Inflammatory macrophage (primary cell): Measurements from ENCODE around the gene SLC27A4.
"Not testable (repeated sequence)": the region's sequence is repeated elsewhere in the genome, so short reads cannot be mapped to it uniquely, and the experiment has no call there.

Source experiments
- DNase-seq, 2 donors: peaks; one replicate each; pipeline ENCODE4 v3.0.0-alpha.2; 2020 to 2022

Gene SLC27A4

GRCh38 chr9:128324401-128324800 is 15.9 kb upstream of the SLC27A4 start:
- no peak for DNase-seq

- DNase-seq: no peak
Measured at GRCh38 chr9:128325629-128326028, 14.7 kb upstream of the SLC27A4 start.

- DNase-seq: no peak
Measured at GRCh38 chr9:128333451-128333869, 6.9 kb upstream of the SLC27A4 start.

DNA sequence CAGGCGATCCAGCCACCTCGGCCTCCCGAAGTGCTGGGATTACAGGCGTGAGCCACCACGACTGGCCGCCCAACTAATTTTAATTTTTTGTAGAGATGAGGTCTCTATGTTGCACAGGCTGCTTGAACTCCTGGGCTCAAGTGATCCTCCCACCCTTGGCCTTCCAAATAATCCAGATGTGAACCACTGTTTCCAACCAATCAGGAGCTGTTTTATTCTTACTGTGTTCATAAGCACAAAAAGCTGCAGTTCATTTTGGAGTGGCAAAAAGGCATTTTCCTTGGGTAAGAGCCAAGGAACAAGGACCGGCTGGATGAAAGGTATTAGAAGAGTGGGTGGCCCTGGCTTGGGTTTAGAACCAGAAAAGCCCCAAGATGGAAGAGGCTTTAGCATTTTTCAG is 5.2 kb upstream of the SLC27A4 start:
- no peak for DNase-seq

- no peak for DNase-seq
Measured at GRCh38 chr9:128335914-128336313, 4.4 kb upstream of the SLC27A4 start.

- no peak for DNase-seq
Measured at GRCh38 chr9:128337936-128338335, 2.4 kb upstream of the SLC27A4 start.

- DNase-seq: not testable (repeated sequence)
Measured at GRCh38 chr9:128338852-128339614, 1.3 kb upstream of the SLC27A4 start.

DNA sequence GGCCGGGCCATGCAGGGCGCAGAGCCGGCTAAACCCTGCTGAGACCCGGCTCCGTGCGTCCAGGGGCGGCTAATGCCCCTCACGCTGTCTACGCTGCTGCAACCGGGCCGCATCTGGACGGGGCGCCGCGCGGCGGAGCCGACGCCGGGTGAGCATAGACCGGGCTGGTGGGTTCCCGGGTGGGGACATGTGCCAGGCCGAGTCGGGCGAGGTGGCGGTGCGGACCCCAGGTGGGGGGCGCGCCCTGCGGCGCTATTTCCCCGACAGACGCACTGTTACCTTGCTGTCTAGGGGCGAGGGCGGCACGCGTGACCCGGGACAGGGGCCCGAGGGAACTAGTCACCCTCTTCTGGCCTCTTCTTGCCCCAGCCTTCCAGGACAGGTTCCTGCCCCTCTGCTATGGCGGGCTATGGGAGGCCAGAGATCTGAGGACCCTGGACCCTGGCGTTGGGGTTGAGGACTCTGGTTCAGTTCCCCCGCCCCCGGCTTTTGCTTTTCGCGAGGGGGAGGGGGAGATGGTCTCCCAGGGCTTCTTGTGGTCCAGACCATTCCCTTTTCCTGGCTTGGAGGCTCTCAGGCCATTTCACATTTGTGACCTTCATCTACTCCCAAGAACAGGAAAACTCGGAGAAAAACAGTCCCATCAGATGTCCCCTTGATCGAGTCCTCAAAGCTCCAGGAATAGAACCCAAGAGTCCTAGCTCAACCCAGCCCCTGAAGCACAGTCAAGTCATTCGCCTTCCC is 536 bp downstream of the SLC27A4 start:
- DNase-seq: peak in 1 of 2 donors; percentile 11

DNA sequence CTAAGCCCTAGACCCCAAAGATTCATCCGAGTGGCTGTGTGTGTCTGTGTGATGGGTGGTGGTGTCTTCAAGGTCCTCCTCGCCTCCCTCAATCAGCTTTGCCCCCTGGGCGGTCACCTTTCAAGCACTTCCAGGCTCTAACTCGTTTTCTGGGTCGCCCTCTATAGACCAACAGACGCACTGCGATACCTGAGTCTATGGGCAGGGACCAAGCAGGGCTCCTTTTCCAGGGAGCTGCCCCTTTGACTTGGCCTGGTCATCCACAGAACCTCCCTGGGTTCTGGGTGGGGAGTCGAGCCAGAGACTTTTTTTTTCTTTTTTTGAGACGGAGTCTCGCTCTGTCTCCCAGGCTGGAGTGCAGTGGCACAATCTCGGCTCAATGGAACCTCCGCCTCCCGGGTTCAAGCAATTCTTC is 1.1 kb downstream of the SLC27A4 start:
- peak; percentile 39 to 61 for DNase-seq

- no peak for DNase-seq
Measured at GRCh38 chr9:128342971-128343680, 2.8 kb downstream of the SLC27A4 start.

GRCh38 chr9:128343855-128344254 is 3.5 kb downstream of the SLC27A4 start:
- no peak for DNase-seq

- no peak for DNase-seq
Measured at GRCh38 chr9:128344931-128345605, 4.7 kb downstream of the SLC27A4 start.

DNA sequence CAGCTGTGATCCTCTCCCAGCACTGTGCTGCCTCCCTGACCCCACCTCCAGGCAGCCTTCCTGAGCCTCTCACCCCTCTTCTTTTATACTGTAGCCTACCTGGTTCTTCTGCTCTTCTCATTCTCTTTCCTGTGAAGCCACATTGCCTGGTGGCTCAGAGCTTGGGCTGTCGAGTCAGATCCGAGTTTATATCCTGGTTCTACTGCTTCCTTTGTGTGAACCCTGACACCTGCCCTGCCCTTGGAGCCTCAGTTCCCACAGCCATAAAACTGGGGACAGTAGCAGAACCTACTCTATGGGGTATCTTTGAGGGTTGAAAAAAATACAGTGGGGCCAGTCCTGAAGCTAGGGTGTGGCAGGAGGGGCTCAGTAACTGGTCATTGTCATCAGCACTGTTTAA is 8.8 kb downstream of the SLC27A4 start:
- DNase-seq: no peak

DNA sequence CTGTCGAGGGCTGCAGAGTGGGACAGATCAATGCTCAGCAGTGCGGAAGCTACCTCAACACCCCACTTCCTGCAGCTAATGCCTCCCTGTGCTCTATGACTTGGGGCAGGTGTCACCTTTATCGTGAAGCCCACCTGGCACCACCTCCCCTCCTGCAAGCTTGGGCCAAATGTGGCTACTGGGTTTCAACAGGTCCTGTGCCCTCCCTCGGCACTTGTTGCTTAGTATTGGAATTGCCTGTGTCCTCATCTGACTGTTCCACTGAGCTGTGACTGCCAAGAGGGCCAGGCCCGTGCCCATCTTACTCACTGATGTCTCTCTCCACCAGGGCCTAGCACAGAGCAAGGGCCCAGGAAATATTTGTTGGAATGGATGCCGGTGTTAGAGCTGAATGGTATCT is 9.4 kb downstream of the SLC27A4 start:
- DNase-seq: no peak

GRCh38 chr9:128355451-128355850 is 15.1 kb downstream of the SLC27A4 start:
- no peak for DNase-seq

GRCh38 chr9:128358090-128358489 is 17.8 kb downstream of the SLC27A4 start:
- no peak for DNase-seq

DNA sequence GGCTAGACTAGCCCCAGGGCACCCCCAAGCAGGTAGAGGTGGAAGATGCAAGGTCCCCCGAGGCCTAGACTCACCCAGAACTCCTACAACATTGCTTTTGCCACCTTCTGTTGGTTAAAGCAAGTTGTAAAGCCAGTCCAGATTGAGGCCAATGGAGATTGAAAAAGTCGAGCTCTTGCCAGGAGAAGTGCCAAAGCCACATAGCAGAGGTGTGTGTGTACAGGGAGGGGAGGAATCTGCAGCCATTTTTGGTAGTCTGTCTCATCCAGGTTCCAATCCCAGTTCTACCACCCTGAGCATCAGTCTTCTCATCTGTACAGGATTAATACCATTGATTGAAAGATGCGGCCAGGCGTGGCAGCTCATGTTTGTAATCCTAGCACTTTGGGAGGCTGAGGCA is 18.5 kb downstream of the SLC27A4 start:
- no peak for DNase-seq

DNA sequence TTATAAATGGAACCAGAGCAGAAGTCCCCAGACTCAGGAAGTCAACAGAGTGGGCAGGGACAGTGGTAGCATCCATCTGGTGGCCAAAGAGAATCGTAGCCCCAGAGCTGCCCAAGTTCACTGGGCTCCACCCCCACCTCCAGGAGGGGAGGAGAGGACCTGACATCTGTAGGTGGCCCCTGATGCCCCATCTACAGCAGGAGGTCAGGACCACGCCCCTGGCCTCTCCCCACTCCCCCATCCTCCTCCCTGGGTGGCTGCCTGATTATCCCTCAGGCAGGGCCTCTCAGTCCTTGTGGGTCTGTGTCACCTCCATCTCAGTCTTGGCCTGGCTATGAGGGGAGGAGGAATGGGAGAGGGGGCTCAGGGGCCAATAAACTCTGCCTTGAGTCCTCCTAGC is 20.5 kb downstream of the SLC27A4 start:
- DNase-seq: no peak

DNA sequence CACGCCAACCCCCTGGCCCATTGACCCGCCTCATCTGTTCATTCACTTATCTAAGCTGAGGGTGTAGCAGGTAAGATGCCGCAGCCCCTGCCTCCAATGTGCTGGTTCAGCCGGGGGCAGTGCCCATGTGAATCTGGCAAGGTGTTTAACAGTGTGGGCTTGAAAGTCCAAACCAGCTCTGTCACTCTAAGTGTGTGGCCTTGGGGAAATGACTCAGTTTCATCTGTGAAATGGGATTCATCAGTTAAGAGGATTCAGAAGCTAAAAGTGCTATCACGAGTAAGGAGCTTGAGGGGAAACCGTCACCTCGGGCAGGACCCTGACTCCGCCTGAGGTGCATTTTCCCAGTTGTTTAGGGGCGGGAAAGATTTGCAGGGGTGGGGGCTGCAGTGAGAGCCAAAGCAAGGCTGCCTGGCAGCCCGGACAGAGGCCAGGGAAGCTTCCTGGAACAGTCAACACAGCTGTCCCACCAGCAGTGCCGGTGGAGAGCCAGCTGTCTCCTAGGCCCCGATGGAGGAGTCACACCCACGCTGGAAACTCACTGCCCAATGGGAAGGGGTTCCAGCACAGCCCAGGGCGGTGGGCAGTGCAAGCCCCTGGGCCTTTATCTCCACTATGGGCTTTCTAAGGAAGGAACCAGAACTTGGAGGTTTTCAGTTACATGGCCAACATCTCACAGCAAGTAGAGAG is 21.1 kb downstream of the SLC27A4 start:
- no peak for DNase-seq

GRCh38 chr9:128361986-128362646 is 21.8 kb downstream of the SLC27A4 start:
- peak; percentile 73 to 74 for DNase-seq

DNA sequence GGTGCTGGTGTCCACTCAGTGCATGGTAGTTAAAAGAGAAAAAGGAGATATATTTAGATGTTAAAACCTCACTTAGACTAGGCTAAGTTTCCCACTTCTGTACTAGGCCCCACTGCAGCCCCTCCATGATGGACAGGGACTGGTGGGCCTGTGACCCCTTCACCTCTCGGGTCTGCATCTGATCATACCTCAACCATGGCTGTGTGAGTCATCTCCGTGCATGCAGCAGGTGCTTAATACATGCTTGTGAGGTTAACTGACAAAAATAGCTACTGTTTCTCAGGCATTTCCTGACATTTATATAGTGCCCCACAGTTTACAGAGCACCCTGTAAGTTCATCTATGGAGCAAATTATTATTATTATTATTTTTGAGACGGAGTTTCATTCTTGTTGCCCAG is 22.4 kb downstream of the SLC27A4 start:
- DNase-seq: no peak

DNA sequence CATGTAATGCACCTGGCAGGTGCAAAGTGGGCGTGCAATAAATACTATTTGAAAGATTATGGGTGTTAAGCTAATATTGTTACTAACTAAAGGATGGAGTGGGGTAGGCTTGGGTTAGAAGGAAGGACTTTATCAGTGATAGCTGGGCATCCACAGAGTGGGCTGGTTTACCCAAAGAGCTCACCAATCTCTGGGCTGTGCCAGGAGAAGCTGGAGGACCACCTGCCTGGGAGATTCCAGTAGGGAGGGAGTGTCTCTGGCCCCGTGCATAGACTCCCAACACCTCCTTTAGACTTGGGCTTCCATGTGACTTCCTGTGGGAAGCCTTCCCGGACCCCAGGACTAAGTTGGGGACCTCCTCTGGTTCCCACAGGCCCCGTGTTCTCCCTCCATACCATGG is 25.2 kb downstream of the SLC27A4 start:
- no peak for DNase-seq
